Vagina (tissue), 2 donors: Measurements from ENCODE around the gene MYH11. TPM values are rescaled to one million over a fixed set of nuclear protein-coding genes. Genes with fewer than 3 reads are reported as not detected.

ENCODE experiments used
- DNase-seq, 2 donors: peaks; one replicate each; pipeline ENCODE4 v3.0.0-alpha.2; 2017; ENCODE audit errors: extremely low spot score in 2 of 2
- H3K27ac ChIP-seq: fragments of 200-600 bp; sonication (generic); one replicate; pipeline ENCODE4 v1.5.1; 2019
- H3K27me3 ChIP-seq: fragments of 200-600 bp; sonication (generic); one replicate; pipeline ENCODE4 v1.5.1; 2019
- H3K36me3 ChIP-seq, 2 donors: fragments of 200-600 bp; sonication (generic); one replicate each; pipeline ENCODE4 v1.5.1; 2017 to 2019
- H3K4me1 ChIP-seq: fragments of 200-600 bp; sonication (generic); one replicate; pipeline ENCODE4 v1.5.1; 2019
- H3K4me3 ChIP-seq, 2 donors: fragments of 200-600 bp; sonication (generic); 1 replicate in 1 of 2; 2 replicates in 1 of 2; pipeline ENCODE4 v1.5.1; 2016 to 2019
- H3K9me3 ChIP-seq: fragments of 200-600 bp; sonication (generic); one replicate; pipeline ENCODE4 v1.5.1; 2019
- CTCF ChIP-seq, 3 experiments: fragments of 450-650 bp in 2 of 3; fragments of 200-600 bp in 1 of 3; sonication (generic) in 1 of 3; IDR thresholded peaks; one replicate each; pipeline ENCODE4 v1.5.1; 2017 to 2019; ENCODE audit warnings: antibody characterized with exemption in 3 of 3, mild to moderate bottlenecking in 2 of 3, moderate library complexity in 2 of 3
- POLR2A ChIP-seq, 2 donors: fragments of 450-650 bp; IDR thresholded peaks; one replicate each; pipeline ENCODE4 v1.6.1; 2017; ENCODE audit warnings: antibody characterized with exemption in 2 of 2, mild to moderate bottlenecking in 2 of 2, moderate library complexity in 2 of 2
- POLR2AphosphoS5 ChIP-seq, 2 donors: sonication (generic); formaldehyde crosslinking; IDR thresholded peaks; one replicate each; pipeline ENCODE4 v1.9.0; 2017; ENCODE audit warnings: antibody characterized with exemption in 2 of 2, mild to moderate bottlenecking in 2 of 2, low read depth in 1 of 2; ENCODE audit not compliant: insufficient read depth in 1 of 2
- intact Hi-C: fragments of 100-400 bp; cut with DNase I; formaldehyde crosslinking; loops from one replicate; pipeline ENCODE4 v1.15.1; 2023
- total RNA-seq: library from RNA; depleted of rRNA; stranded (reverse); fragments of >200 nt; gene quantifications from one replicate; pipeline ENCODE4 v1.2.3, GENCODE V29; 2016

The MYH11 gene
- total RNA-seq, 1 donor from 2014 or later: 822 TPM

- H3K36me3 ChIP-seq: no peaks in the 10 kb centered on the region
Measured at GRCh38 chr16:15825750-15826305, 31.0 kb downstream of the MYH11 start.

GRCh38 chr16:15822957-15823356 is 33.9 kb downstream of the MYH11 start:
- H3K9me3 ChIP-seq: no peaks in the 10 kb centered on the region
- H3K36me3 ChIP-seq: no peaks in the 10 kb centered on the region
- no peak overlapping the region for H3K4me3 ChIP-seq
- H3K27me3 ChIP-seq: no peaks in the 10 kb centered on the region
- no peak for DNase-seq
- TF ChIP-seq POLR2AphosphoS5 (IDR thresholded peaks at IDR 0.05; ENCODE audit: insufficient read depth in 1 of 2, low read depth in 1 of 2): peak in 1 of 2 donors; percentile 77
- TF ChIP-seq POLR2A (IDR thresholded peaks at IDR 0.05): no peak
- no peak for TF ChIP-seq CTCF (IDR thresholded peaks at IDR 0.05)
- H3K4me1 ChIP-seq: no peaks in the 10 kb centered on the region
- H3K27ac ChIP-seq: no peak overlapping the region
- intact Hi-C loops: no loop called here

More at GRCh38 chr16:15825750-15826305, 31.0 kb downstream of the MYH11 start:
- intact Hi-C loops: no loop called here
- H3K4me1 ChIP-seq: no peaks in the 10 kb centered on the region
- DNase-seq: no peak
- TF ChIP-seq POLR2AphosphoS5 (IDR thresholded peaks at IDR 0.05; ENCODE audit: insufficient read depth in 1 of 2, low read depth in 1 of 2): no peak
- no peak for TF ChIP-seq CTCF (IDR thresholded peaks at IDR 0.05)
- no peak for TF ChIP-seq POLR2A (IDR thresholded peaks at IDR 0.05)
- no peak overlapping the region for H3K27ac ChIP-seq
- H3K4me3 ChIP-seq: no peak overlapping the region
- no peaks in the 10 kb centered on the region for H3K9me3 ChIP-seq
- no peaks in the 10 kb centered on the region for H3K27me3 ChIP-seq

GRCh38 chr16:15820837-15821236 is 36.0 kb downstream of the MYH11 start:
- Histone ChIP-seq H3K4me1 (no peaks in the 10 kb centered on the region), H3K9me3 (no peaks in the 10 kb centered on the region), H3K27me3 (no peaks in the 10 kb centered on the region), H3K27ac (no peak overlapping the region), H3K4me3 (no peak overlapping the region), H3K36me3 (no peaks in the 10 kb centered on the region)
- no peak for TF ChIP-seq POLR2A (IDR thresholded peaks at IDR 0.05)
- TF ChIP-seq POLR2AphosphoS5 (IDR thresholded peaks at IDR 0.05; ENCODE audit: insufficient read depth in 1 of 2, low read depth in 1 of 2): no peak
- no peak for TF ChIP-seq CTCF (IDR thresholded peaks at IDR 0.05)
- DNase-seq: no peak
- intact Hi-C loops: no loop called here

GRCh38 chr16:15819046-15819445 is 37.8 kb downstream of the MYH11 start:
- Histone ChIP-seq H3K36me3 (no peaks in the 10 kb centered on the region), H3K4me1 (no peaks in the 10 kb centered on the region), H3K27me3 (no peaks in the 10 kb centered on the region), H3K9me3 (no peaks in the 10 kb centered on the region), H3K4me3 (no peak overlapping the region), H3K27ac (no peak overlapping the region)
- no peak for DNase-seq
- intact Hi-C loops: no loop called here
- TF ChIP-seq POLR2AphosphoS5 (IDR thresholded peaks at IDR 0.05; ENCODE audit: insufficient read depth in 1 of 2, low read depth in 1 of 2) (no peak), CTCF (IDR thresholded peaks at IDR 0.05) (no peak), POLR2A (IDR thresholded peaks at IDR 0.05) (no peak)

GRCh38 chr16:15817446-15817845 is 39.4 kb downstream of the MYH11 start:
- peaks cover 4% of the 10 kb centered on the region for H3K4me1 ChIP-seq
- no peak for DNase-seq
- no peaks in the 10 kb centered on the region for H3K9me3 ChIP-seq
- no peak overlapping the region for H3K4me3 ChIP-seq
- TF ChIP-seq CTCF (IDR thresholded peaks at IDR 0.05): no peak
- no peak for TF ChIP-seq POLR2A (IDR thresholded peaks at IDR 0.05)
- H3K27ac ChIP-seq: no peak overlapping the region
- H3K36me3 ChIP-seq: no peaks in the 10 kb centered on the region
- H3K27me3 ChIP-seq: no peaks in the 10 kb centered on the region
- intact Hi-C loops: no loop called here
